CD4-positive, alpha-beta memory T cell (primary cell): ENCODE measurements around the gene NCBP2L. TPM values are rescaled to one million over a fixed set of nuclear protein-coding genes. Genes with fewer than 3 reads are reported as not detected.

ENCODE experiments used
- CTCF ChIA-PET: fragments of 350-600 bp; sonication (Branson Sonifier 250); formaldehyde crosslinking; loops from one replicate; lab custom pipeline; 2021; ENCODE audit warnings: inconsistent platforms; ENCODE audit not compliant: partially characterized antibody; lab: Charles Lee
- POLR2A ChIA-PET: fragments of 350-600 bp; sonication (Branson Sonifier 250); formaldehyde crosslinking; loops from one replicate; lab custom pipeline; 2021; ENCODE audit not compliant: partially characterized antibody; lab: Charles Lee
- DNase-seq, 5 donors: peaks; one replicate each; pipeline versions ENCODE4 v3.0.0 to v3.0.0-alpha.2; 2020 to 2022; ENCODE audit warnings: mixed read lengths in 1 of 5
- H3K27ac ChIP-seq: one replicate; pipeline ENCODE4 v1.7.0; 2013; ENCODE audit warnings: low read depth, low read length
- H3K27me3 ChIP-seq: 2 replicates; pipeline ENCODE4 v1.7.0; 2013; ENCODE audit warnings: mild to moderate bottlenecking, low read length, moderate library complexity; ENCODE audit not compliant: insufficient read depth
- H3K36me3 ChIP-seq: 2 replicates; pipeline ENCODE4 v1.7.0; 2013; ENCODE audit warnings: mild to moderate bottlenecking, low read length, moderate library complexity; ENCODE audit not compliant: insufficient read depth
- H3K4me1 ChIP-seq: 2 replicates; pipeline ENCODE4 v1.7.0; 2013; ENCODE audit warnings: mild to moderate bottlenecking, low read length, moderate library complexity; ENCODE audit not compliant: insufficient read depth
- H3K4me3 ChIP-seq, 2 donors: one replicate each; pipeline ENCODE4 v1.7.0; 2013; ENCODE audit warnings: low read length in 2 of 2, mild to moderate bottlenecking in 1 of 2
- H3K9me3 ChIP-seq, 2 donors: one replicate each; pipeline ENCODE4 v1.7.0; 2013; ENCODE audit warnings: low read length in 2 of 2, control low read depth in 1 of 2; ENCODE audit not compliant: control insufficient read depth in 1 of 2
- H3K27ac Mint-ChIP-seq, 7 donors: one replicate each; pipeline ENCODE4 v1.8.0; 2020 to 2021; ENCODE audit warnings: mixed read lengths in 7 of 7, mild to moderate bottlenecking in 6 of 7, inconsistent platforms in 3 of 7, moderate library complexity in 3 of 7
- H3K27me3 Mint-ChIP-seq, 2 donors: one replicate each; pipeline ENCODE4 v1.8.0; 2020 to 2021; ENCODE audit warnings: mixed read lengths in 2 of 2
- H3K36me3 Mint-ChIP-seq, 2 donors: one replicate each; pipeline ENCODE4 v1.8.0; 2020 to 2021; ENCODE audit warnings: mixed read lengths in 2 of 2, inconsistent platforms in 1 of 2, mild to moderate bottlenecking in 1 of 2
- H3K4me1 Mint-ChIP-seq, 4 donors: one replicate each; pipeline ENCODE4 v1.8.0; 2020 to 2021; ENCODE audit warnings: mixed read lengths in 4 of 4, mild to moderate bottlenecking in 1 of 4
- H3K4me3 Mint-ChIP-seq, 8 donors: one replicate each; pipeline ENCODE4 v1.8.0; 2020 to 2021; ENCODE audit warnings: mixed read lengths in 8 of 8, mild to moderate bottlenecking in 7 of 8, moderate library complexity in 6 of 8, inconsistent platforms in 3 of 8
- H3K9me3 Mint-ChIP-seq, 8 donors: one replicate each; pipeline ENCODE4 v1.8.0; 2020 to 2021; ENCODE audit warnings: mixed read lengths in 8 of 8, mild to moderate bottlenecking in 5 of 8, inconsistent platforms in 3 of 8, moderate library complexity in 1 of 8
- intact Hi-C: fragments of 100-400 bp; cut with micrococcal nuclease; formaldehyde crosslinking; loops from one replicate; pipeline ENCODE4 v1.15.1; 2023
- polyA plus RNA-seq, 2 donors: library from polyadenylated mRNA; unstranded; fragments of 300-500 nt; fragmentation: Illumina TruSeq; gene quantifications; one replicate each; pipeline ENCODE4 v1.2.3, GENCODE V29; 2021
- total RNA-seq, 2 experiments: library from RNA; stranded (reverse); gene quantifications; one replicate each; pipeline ENCODE4 v1.2.3, GENCODE V29; 2021

Gene NCBP2L
- total and polyA plus RNA-seq, 4 experiments from 2014 or later = not detected

DNA sequence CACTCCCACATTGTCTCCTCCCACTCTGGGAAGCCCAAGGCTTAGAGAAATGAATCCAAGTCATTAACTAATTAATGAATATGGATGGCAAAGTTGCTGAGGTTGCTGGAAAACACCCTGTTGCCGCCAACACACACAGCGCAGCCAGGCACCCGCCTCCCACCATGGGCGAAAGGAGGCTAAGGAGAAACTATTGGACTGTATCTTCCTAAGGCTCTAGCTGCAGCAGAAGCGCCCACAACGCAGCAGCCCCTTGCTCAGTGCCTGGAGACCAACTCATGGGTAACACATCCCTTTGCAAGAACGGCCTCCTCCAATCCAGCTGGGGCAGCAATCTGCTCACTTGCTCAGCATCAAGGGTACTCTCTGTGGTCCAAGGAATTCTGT, 36.1 kb upstream of the NCBP2L start:
- H3K27ac Mint-ChIP-seq = peak overlapping the region; percentile 95 to 100 (median 98)
- Histone ChIP-seq H3K36me3 (no peaks in the 10 kb centered on the region), H3K9me3 (no peaks in the 10 kb centered on the region), H3K4me3 (peak overlapping the region in 1 of 2 donors; percentile 41), H3K4me1 (peaks cover 48% of the 10 kb centered on the region), H3K27ac (peak overlapping the region; percentile 52), H3K27me3 (no peaks in the 10 kb centered on the region)
- DNase-seq = peak in 1 of 5 donors; percentile 43
- peaks cover 0 to 7% of the 10 kb centered on the region in 2 donors for H3K36me3 Mint-ChIP-seq
- ChIA-PET CTCF (interaction anchor here (0.6 to 2.9 kb wide), 10 partner anchors 22 to 110 kb away, joined by 3 to 23 read pairs (median 6); partner anchors contain the start of genes NCBP2L and TSC22D3), POLR2A (interaction anchor here (0.8 to 7.5 kb wide), 20 partner anchors 9 to 277 kb away, joined by 3 to 210 read pairs (median 6); partner anchors contain the start of genes MID2, NCBP2L, PRPS1 and TSC22D3)
- peaks cover 23 to 49% (median 33%) of the 10 kb centered on the region in 4 donors for H3K4me1 Mint-ChIP-seq
- peak overlapping the region; percentile 64 to 95 (median 85) for H3K4me3 Mint-ChIP-seq
- H3K9me3 Mint-ChIP-seq = peaks cover 0 to 9% (median 0%) of the 10 kb centered on the region in 8 donors
- H3K27me3 Mint-ChIP-seq = peaks cover 0 to 4% of the 10 kb centered on the region in 2 donors
- intact Hi-C loops = no loop called here

DNA sequence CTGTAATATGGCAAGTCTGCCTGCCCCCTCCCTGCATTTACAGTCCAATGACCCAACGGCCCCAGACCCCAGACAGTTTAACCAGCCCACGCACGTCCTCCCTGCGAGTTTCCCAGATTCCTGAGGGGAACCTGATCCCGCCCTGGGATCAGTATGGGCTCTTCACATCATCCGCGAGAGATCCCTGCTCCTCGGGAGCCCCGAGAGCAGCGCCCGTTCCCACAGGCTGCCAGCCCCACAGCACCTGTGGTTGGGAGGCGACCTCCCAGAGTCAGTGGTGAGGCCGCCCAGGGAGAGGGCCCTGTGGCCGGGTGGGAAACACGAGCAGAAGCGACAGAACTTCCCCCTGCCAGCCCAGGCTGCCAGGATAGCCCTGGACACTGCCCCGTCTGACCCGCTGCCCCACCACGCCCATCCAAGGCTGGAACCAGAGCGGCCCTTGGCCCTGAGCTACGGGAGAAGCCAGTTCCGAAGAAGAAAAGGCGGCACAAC, 34.8 kb upstream of the NCBP2L start:
- H3K9me3 Mint-ChIP-seq = peaks cover 0 to 9% (median 0%) of the 10 kb centered on the region in 8 donors
- H3K36me3 ChIP-seq = no peaks in the 10 kb centered on the region
- CTCF ChIA-PET = interaction anchor here (1.5 to 2.9 kb wide), 5 partner anchors 33 to 83 kb away, joined by 3 to 23 read pairs (median 9); partner anchors contain the start of genes NCBP2L and TSC22D3
- POLR2A ChIA-PET = interaction anchor here (0.6 to 7.5 kb wide), 18 partner anchors 9 to 114 kb away, joined by 3 to 210 read pairs (median 10); partner anchors contain the start of genes NCBP2L, PRPS1 and TSC22D3
- peaks cover 0 to 4% of the 10 kb centered on the region in 2 donors for H3K27me3 Mint-ChIP-seq
- no peaks in the 10 kb centered on the region for H3K27me3 ChIP-seq
- H3K4me1 Mint-ChIP-seq = peaks cover 23 to 49% (median 33%) of the 10 kb centered on the region in 4 donors
- no peaks in the 10 kb centered on the region for H3K9me3 ChIP-seq
- H3K4me3 ChIP-seq = peak overlapping the region in 1 of 2 donors; percentile 17
- peak overlapping the region; percentile 52 for H3K27ac ChIP-seq
- peaks cover 48% of the 10 kb centered on the region for H3K4me1 ChIP-seq
- H3K36me3 Mint-ChIP-seq = peaks cover 0 to 7% of the 10 kb centered on the region in 2 donors
- intact Hi-C loops = loop anchor here (1.0 kb wide), 5 partner anchors 25 to 113 kb away; partner anchors contain the start of gene NCBP2L
- peak overlapping the region; percentile 95 to 100 (median 98) for H3K27ac Mint-ChIP-seq
- peak in 1 of 5 donors; percentile 36 for DNase-seq
- H3K4me3 Mint-ChIP-seq = peak overlapping the region; percentile 80 to 95 (median 85)

DNA sequence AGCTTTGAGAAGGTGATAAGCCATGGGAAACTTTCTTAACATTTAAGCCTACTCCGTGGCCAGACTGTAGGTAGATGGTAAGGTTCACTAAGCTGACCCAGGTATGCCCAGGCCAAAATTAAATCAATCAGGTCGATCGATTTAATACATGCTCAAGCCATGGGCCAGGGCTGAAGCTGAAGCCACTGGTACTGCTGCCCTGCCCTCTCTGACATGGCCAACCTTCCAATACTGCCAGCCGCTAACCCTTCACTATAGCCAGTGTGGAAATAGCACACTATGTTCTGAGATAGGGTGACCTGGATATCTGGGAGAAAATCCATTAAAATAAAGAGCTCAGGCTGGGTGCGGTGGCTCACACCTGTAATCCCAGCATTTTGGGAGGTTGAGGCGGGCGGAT, 33.5 kb upstream of the NCBP2L start:
- intact Hi-C loops = no loop called here
- no peak for DNase-seq
- Histone ChIP-seq H3K9me3 (no peaks in the 10 kb centered on the region), H3K27me3 (no peaks in the 10 kb centered on the region), H3K27ac (no peak overlapping the region), H3K4me1 (peaks cover 46% of the 10 kb centered on the region), H3K4me3 (no peak overlapping the region), H3K36me3 (no peaks in the 10 kb centered on the region)
- peaks cover 0 to 9% (median 0%) of the 10 kb centered on the region in 8 donors for H3K9me3 Mint-ChIP-seq
- ChIA-PET CTCF (interaction anchor here (1.1 to 2.9 kb wide), 4 partner anchors 32 to 86 kb away, joined by 4 to 9 read pairs (median 6); partner anchors contain the start of genes NCBP2L and TSC22D3), POLR2A (interaction anchor here (1.0 to 7.5 kb wide), 4 partner anchors 8 to 71 kb away, joined by 4 to 210 read pairs (median 19); partner anchors contain the start of genes NCBP2L and TSC22D3)
- peak overlapping the region in 3 of 7 donors; percentile 17 to 48 (median 38) for H3K27ac Mint-ChIP-seq
- H3K27me3 Mint-ChIP-seq = peaks cover 0 to 4% of the 10 kb centered on the region in 2 donors
- peaks cover 21 to 44% (median 32%) of the 10 kb centered on the region in 4 donors for H3K4me1 Mint-ChIP-seq
- H3K36me3 Mint-ChIP-seq = peaks cover 0 to 7% of the 10 kb centered on the region in 2 donors
- no peak overlapping the region for H3K4me3 Mint-ChIP-seq

DNA sequence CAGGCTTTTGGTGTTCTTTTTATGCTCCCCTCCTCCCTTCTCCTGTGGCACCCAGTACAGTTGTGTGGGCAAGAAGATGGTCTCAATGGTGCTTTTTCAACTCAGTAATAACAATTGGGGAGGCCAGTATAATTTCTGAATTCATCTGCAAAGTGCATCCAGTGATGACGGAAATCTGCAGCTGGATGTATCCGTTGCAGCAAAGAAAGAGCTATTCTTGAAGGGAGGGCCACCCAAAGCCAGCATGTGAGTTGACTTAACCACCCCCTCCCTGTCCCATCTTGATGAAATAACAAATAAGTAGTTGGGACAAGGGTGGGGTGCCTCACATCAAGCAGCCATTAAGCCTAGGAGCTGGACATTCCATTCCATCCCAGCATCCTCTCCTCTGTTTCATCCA, 32.7 kb upstream of the NCBP2L start:
- H3K27ac ChIP-seq = no peak overlapping the region
- H3K27ac Mint-ChIP-seq = peak overlapping the region in 2 of 7 donors; percentile 18 to 77
- no peak overlapping the region for H3K4me3 ChIP-seq
- DNase-seq = no peak
- ChIA-PET POLR2A (interaction anchor here (0.8 to 7.5 kb wide), 4 partner anchors 30 to 116 kb away, joined by 3 to 210 read pairs (median 19); partner anchors contain the start of genes NCBP2L and TSC22D3), CTCF (interaction anchor here (0.6 to 2.9 kb wide), 4 partner anchors 26 to 847 kb away, joined by 3 to 9 read pairs (median 4); no protein-coding TSS in a partner anchor)
- no peaks in the 10 kb centered on the region for H3K36me3 ChIP-seq
- intact Hi-C loops = no loop called here
- H3K27me3 Mint-ChIP-seq = peaks cover 0 to 4% of the 10 kb centered on the region in 2 donors
- no peaks in the 10 kb centered on the region for H3K9me3 ChIP-seq
- no peak overlapping the region for H3K4me3 Mint-ChIP-seq
- H3K36me3 Mint-ChIP-seq = peaks cover 0 to 7% of the 10 kb centered on the region in 2 donors
- peaks cover 37% of the 10 kb centered on the region for H3K4me1 ChIP-seq
- peaks cover 0 to 9% (median 0%) of the 10 kb centered on the region in 8 donors for H3K9me3 Mint-ChIP-seq
- peaks cover 19 to 36% (median 26%) of the 10 kb centered on the region in 4 donors for H3K4me1 Mint-ChIP-seq
- no peaks in the 10 kb centered on the region for H3K27me3 ChIP-seq

DNA sequence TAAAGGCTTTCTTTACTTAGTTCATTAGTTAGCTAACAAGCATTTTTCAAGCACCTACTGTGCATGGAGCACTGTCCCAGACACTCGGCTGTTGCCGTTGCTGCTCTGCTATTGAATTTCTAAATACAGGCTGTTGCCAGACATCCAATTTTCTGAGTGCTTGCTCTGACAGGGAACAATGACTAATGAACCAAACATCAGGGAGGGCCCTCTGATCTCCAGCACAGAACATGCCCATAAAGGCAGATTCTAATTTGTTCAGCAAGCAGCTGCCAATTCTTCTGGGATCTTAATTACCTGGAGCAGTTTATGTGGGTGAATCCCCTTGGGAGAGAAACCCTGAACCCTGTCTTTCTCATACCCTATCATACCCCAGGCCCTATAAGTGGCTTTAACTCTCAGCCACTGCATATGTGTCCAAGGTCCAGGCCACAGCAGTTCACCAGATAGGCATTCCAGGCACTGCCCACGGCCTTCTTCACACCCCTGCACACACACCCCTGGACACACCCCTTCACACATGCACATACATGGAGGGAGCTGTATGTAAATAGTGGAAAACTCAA, 29.9 kb upstream of the NCBP2L start:
- H3K27me3 ChIP-seq = no peaks in the 10 kb centered on the region
- peaks cover 0 to under 1% (median 0%) of the 10 kb centered on the region in 8 donors for H3K9me3 Mint-ChIP-seq
- POLR2A ChIA-PET = interaction anchor here (0.8 kb wide), 1 partner anchor 61 kb away, joined by 3 read pairs; no protein-coding TSS in a partner anchor

DNA sequence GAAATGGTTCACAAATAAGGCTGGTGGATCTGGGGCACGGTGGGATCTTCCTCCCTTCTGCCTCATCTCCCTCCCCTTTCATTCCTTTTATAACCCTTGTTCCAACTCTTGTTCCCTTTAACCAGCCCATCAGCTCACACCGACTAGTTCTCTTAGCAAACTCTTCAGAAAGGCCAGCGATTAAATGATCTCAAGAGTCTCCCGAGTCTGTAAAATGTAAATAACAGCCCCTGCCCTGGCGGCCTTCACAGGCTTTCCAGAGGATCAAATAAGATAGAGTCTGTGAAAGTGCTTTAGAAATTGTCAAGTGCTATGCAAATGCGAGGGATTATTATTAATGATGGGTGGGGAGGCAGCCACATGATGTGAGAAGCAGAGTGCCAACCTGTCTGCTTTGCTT, 29.0 kb upstream of the NCBP2L start:
- no peak for DNase-seq
- no peaks in the 10 kb centered on the region for H3K36me3 Mint-ChIP-seq
- H3K9me3 Mint-ChIP-seq = no peaks in the 10 kb centered on the region
- no peaks in the 10 kb centered on the region for H3K27me3 Mint-ChIP-seq
- H3K27ac ChIP-seq = no peak overlapping the region
- H3K36me3 ChIP-seq = no peaks in the 10 kb centered on the region
- H3K9me3 ChIP-seq = no peaks in the 10 kb centered on the region
- no peak overlapping the region for H3K4me3 ChIP-seq
- H3K4me3 Mint-ChIP-seq = no peak overlapping the region
- H3K27ac Mint-ChIP-seq = peak overlapping the region in 1 of 7 donors; percentile 66
- H3K4me1 Mint-ChIP-seq = peaks cover 0 to 5% (median 4%) of the 10 kb centered on the region in 4 donors
- no peaks in the 10 kb centered on the region for H3K27me3 ChIP-seq
- intact Hi-C loops = no loop called here
- POLR2A ChIA-PET = no interaction called here
- CTCF ChIA-PET = no interaction called here
- H3K4me1 ChIP-seq = peaks cover 4% of the 10 kb centered on the region

More for the DNA sequence above, 29.9 kb upstream of the NCBP2L start:
- H3K4me3 Mint-ChIP-seq = no peak overlapping the region
- peak overlapping the region in 1 of 7 donors; percentile 66 for H3K27ac Mint-ChIP-seq
- no peaks in the 10 kb centered on the region for H3K36me3 Mint-ChIP-seq
- H3K27me3 Mint-ChIP-seq = no peaks in the 10 kb centered on the region
- Histone ChIP-seq H3K4me3 (no peak overlapping the region), H3K36me3 (no peaks in the 10 kb centered on the region), H3K27ac (no peak overlapping the region), H3K4me1 (peaks cover 13% of the 10 kb centered on the region), H3K9me3 (no peaks in the 10 kb centered on the region)
- DNase-seq = no peak
- CTCF ChIA-PET = no interaction called here
- intact Hi-C loops = no loop called here
- H3K4me1 Mint-ChIP-seq = peaks cover 1 to 10% (median 6%) of the 10 kb centered on the region in 4 donors
